ENCODE results near the gene STXBP2. TPM values are rescaled to one million over a fixed set of nuclear protein-coding genes. Genes with fewer than 3 reads are reported as not detected.

STXBP2 gene
- polyA plus RNA-seq, 3 donors from 2014 or later = 73.7 to 115 (median 100) TPM

DNA sequence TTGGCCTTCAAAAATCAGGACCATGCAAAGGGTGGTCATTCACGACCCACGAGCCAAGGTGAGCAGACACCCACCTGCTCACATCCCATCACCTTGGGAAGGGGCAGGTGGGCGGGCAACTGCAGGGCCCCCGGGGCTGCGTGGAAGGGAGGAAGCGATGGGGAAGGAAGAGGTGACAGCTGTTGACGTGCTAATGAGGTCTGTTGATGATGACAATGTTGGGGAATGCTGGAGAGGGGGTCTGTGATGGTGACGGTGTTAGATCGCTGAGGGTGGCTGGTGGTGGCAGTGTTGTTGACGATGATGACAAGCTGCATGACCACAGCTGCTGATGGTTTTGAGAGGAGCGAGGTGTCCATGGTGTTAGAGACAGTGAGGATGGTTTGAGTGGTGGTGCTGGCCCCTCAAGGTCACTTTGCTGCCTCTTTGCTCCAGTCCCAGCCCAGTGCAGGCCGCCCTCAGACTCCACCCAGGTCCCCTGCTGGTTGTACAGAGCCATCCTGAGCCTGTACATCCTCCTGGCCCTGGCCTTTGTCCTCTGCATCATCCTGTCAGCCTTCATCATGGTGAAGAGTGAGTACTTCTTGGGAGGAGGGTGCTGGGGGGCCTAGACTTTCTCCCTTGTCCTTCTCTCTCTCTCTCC, 40.9 kb downstream of the STXBP2 start:
- Mint-ChIP-seq H3K36me3 (peaks cover 0 to 5% (median 3%) of the 10 kb centered on the region in 3 donors), H3K9me3 (peaks cover 0 to 3% (median 0%) of the 10 kb centered on the region in 6 donors), H3K4me1 (peaks cover 14 to 20% of the 10 kb centered on the region in 2 donors), H3K27me3 (ENCODE audit: low read depth in 3 of 3) (peaks cover 21 to 32% (median 27%) of the 10 kb centered on the region in 3 donors), H3K4me3 (no peak overlapping the region), H3K27ac (peak overlapping the region in 4 of 6 donors; percentile 11 to 61 (median 44))
- DNase-seq = peak; percentile 27 to 36 (median 30)

- Mint-ChIP-seq H3K9me3 (peaks cover 0 to 3% (median 0%) of the 10 kb centered on the region in 6 donors), H3K4me3 (peak overlapping the region; percentile 49 to 75 (median 57)), H3K36me3 (peaks cover 0 to 5% (median 3%) of the 10 kb centered on the region in 3 donors), H3K27me3 (ENCODE audit: low read depth in 3 of 3) (peaks cover 21 to 27% (median 23%) of the 10 kb centered on the region in 3 donors), H3K4me1 (peaks cover 14 to 22% of the 10 kb centered on the region in 2 donors), H3K27ac (peak overlapping the region in 4 of 6 donors; percentile 50 to 81 (median 73))
- DNase-seq = peak in 1 of 3 donors; percentile 15
Observed at GRCh38 chr19:7678971-7679751, 42.3 kb downstream of the STXBP2 start.

GRCh38 chr19:7679771-7680605, 43.1 kb downstream of the STXBP2 start:
- Mint-ChIP-seq H3K9me3 (peaks cover 0 to 3% (median 0%) of the 10 kb centered on the region in 6 donors), H3K36me3 (peaks cover 0 to 5% (median 3%) of the 10 kb centered on the region in 3 donors), H3K4me1 (peaks cover 14 to 21% of the 10 kb centered on the region in 2 donors), H3K27me3 (ENCODE audit: low read depth in 3 of 3) (peaks cover 21 to 27% (median 23%) of the 10 kb centered on the region in 3 donors), H3K27ac (peak overlapping the region; percentile 43 to 81 (median 65)), H3K4me3 (peak overlapping the region; percentile 69 to 89 (median 72))
- DNase-seq = no peak

DNA sequence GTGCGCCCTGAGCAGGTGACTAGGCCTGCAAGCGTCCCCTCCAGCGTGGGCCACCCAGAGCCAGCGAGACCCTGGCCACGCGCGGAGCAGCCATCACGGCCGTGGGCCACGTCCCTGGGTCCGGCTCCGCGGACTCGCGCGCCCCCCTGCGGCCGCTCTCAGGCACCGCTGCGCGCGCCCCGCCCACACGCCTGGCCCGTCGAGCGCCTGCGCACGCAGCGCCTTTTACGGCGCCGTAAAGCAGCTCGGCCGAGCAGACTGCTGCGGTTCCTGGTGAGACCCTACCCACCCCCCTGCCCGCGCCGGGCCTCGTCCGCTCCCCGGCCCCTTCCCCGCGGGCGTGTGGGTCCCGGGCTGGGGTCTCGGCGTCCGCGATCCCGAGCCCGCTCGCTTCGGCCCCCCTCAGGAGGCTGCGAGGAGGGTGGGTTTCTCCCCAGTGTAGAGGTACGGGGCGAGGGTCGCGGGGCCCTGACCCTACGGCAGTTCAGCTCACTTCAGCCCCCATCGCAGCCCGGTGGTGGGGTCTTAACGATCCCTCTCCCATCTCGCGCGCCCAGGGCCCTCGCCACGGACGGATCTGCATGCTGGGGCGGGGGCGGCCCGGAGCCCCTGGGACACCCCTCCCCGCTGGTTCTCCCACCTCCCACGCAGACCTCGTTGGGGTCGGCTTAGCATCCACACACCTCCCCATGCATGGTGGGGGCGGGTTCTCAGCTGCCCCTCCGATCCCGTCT, 43.9 kb downstream of the STXBP2 start, which contains the start of gene TRAPPC5:
TRAPPC5 (plus strand) TSS at position 228 of the 734 bp plus-strand sequence. CDS start 1,421 bp downstream, outside the sequence.
- Mint-ChIP-seq H3K4me3 (peak within 1 kb of the TSS; percentile 84 to 89 (median 88)), H3K9me3 (peaks cover 0 to 1% (median 0%) of the 10 kb centered on the region in 6 donors), H3K36me3 (peaks cover 0 to 8% (median 3%) of the 10 kb centered on the region in 3 donors), H3K4me1 (peaks cover 14 to 21% of the 10 kb centered on the region in 2 donors), H3K27me3 (ENCODE audit: low read depth in 3 of 3) (peaks cover 21 to 27% (median 22%) of the 10 kb centered on the region in 3 donors), H3K27ac (peak within 1 kb of the TSS; percentile 43 to 89 (median 85))
- DNase-seq = peak; percentile 84 to 87 (median 87)

- Mint-ChIP-seq H3K4me3 (peak overlapping the region; percentile 84 to 89 (median 88)), H3K27me3 (ENCODE audit: low read depth in 3 of 3) (peaks cover 20 to 23% (median 21%) of the 10 kb centered on the region in 3 donors), H3K9me3 (peaks cover 0 to 1% (median 0%) of the 10 kb centered on the region in 6 donors), H3K27ac (peak overlapping the region in 5 of 6 donors; percentile 83 to 89 (median 86)), H3K36me3 (peaks cover 0 to 8% (median 3%) of the 10 kb centered on the region in 3 donors), H3K4me1 (peaks cover 14 to 21% of the 10 kb centered on the region in 2 donors)
- peak; percentile 75 to 77 (median 77) for DNase-seq
Observed at GRCh38 chr19:7681340-7682174, 44.6 kb downstream of the STXBP2 start.

GRCh38 chr19:7682175-7682855, 45.4 kb downstream of the STXBP2 start:
- H3K27ac Mint-ChIP-seq = peak overlapping the region in 2 of 6 donors; percentile 83 to 87
- H3K9me3 Mint-ChIP-seq = peaks cover 0 to 1% (median 0%) of the 10 kb centered on the region in 6 donors
- no peak for DNase-seq
- peaks cover 0 to 8% (median 3%) of the 10 kb centered on the region in 3 donors for H3K36me3 Mint-ChIP-seq
- H3K4me3 Mint-ChIP-seq = peak overlapping the region; percentile 84 to 89 (median 88)
- peaks cover 14 to 21% of the 10 kb centered on the region in 2 donors for H3K4me1 Mint-ChIP-seq
- H3K27me3 Mint-ChIP-seq (ENCODE audit: low read depth in 3 of 3) = peaks cover 18 to 24% (median 22%) of the 10 kb centered on the region in 3 donors

GRCh38 chr19:7685546-7686445, 48.9 kb downstream of the STXBP2 start:
- no peak overlapping the region for H3K27ac Mint-ChIP-seq
- peaks cover 0 to 1% (median 0%) of the 10 kb centered on the region in 6 donors for H3K9me3 Mint-ChIP-seq

DNA sequence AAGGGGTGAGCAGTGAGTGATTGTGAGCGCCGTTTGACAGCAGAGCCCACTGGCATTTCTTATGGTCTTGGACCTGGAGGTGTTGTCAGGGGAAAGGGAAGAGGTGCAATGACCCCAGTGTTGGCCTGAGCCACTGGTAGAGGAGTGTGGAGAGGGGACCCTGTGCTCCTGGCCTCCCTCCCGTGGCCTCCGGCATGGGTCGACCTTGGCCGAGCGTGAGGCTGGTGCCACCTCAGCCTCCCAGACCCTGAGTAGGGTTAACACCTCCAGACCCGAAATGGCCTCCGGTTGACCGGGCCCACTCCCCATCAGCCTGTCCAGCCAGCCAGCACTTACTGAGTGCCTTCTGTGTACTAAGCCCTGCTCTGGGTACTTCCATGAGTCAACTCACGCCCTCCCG, 50.3 kb downstream of the STXBP2 start:
- Mint-ChIP-seq H3K9me3 (peaks cover 0 to 1% (median 0%) of the 10 kb centered on the region in 6 donors), H3K36me3 (peaks cover 0 to 8% (median 0%) of the 10 kb centered on the region in 3 donors), H3K4me1 (peaks cover 0 to 8% of the 10 kb centered on the region in 2 donors), H3K27ac (peak overlapping the region in 1 of 6 donors; percentile 60), H3K27me3 (ENCODE audit: low read depth in 3 of 3) (peaks cover 7 to 29% (median 25%) of the 10 kb centered on the region in 3 donors), H3K4me3 (no peak overlapping the region)
- no peak for DNase-seq

More at GRCh38 chr19:7685546-7686445, 48.9 kb downstream of the STXBP2 start:
- no peak for DNase-seq
- Mint-ChIP-seq H3K4me1 (peaks cover 7 to 14% of the 10 kb centered on the region in 2 donors), H3K36me3 (peaks cover 0 to 8% (median 3%) of the 10 kb centered on the region in 3 donors), H3K27me3 (ENCODE audit: low read depth in 3 of 3) (peaks cover 12 to 39% (median 33%) of the 10 kb centered on the region in 3 donors), H3K4me3 (no peak overlapping the region)

- peaks cover 0 to 1% (median 0%) of the 10 kb centered on the region in 6 donors for H3K9me3 Mint-ChIP-seq
- H3K4me3 Mint-ChIP-seq = no peak overlapping the region
- peaks cover 0 to 7% of the 10 kb centered on the region in 2 donors for H3K4me1 Mint-ChIP-seq
- peaks cover 7 to 33% (median 25%) of the 10 kb centered on the region in 3 donors for H3K27me3 Mint-ChIP-seq (ENCODE audit: low read depth in 3 of 3)
- peaks cover 0 to 3% (median 0%) of the 10 kb centered on the region in 3 donors for H3K36me3 Mint-ChIP-seq
- peak overlapping the region in 2 of 6 donors; percentile 10 to 22 for H3K27ac Mint-ChIP-seq
- DNase-seq = no peak
Observed at GRCh38 chr19:7689165-7689564, 52.3 kb downstream of the STXBP2 start.

GRCh38 chr19:7690779-7691258, 53.9 kb downstream of the STXBP2 start:
- H3K27ac Mint-ChIP-seq = no peak overlapping the region
- peaks cover 14 to 48% (median 36%) of the 10 kb centered on the region in 3 donors for H3K27me3 Mint-ChIP-seq (ENCODE audit: low read depth in 3 of 3)
- no peaks in the 10 kb centered on the region for H3K36me3 Mint-ChIP-seq
- H3K9me3 Mint-ChIP-seq = peaks cover 0 to 1% (median 0%) of the 10 kb centered on the region in 6 donors
- DNase-seq = peak; percentile 76 to 83 (median 81)
- peaks cover 0 to 9% of the 10 kb centered on the region in 2 donors for H3K4me1 Mint-ChIP-seq
- no peak overlapping the region for H3K4me3 Mint-ChIP-seq

Measured in immature natural killer cell (primary cell).